HepG2 (cell line): ENCODE data around the gene CMIP. TPM values are rescaled to one million over a fixed set of nuclear protein-coding genes. Genes with fewer than 3 reads are reported as not detected.
A peak's percentile ranks its signal among the peaks of the same experiment; 100 is the strongest.

Experiments
- DR1 ChIP-seq: sonication (generic); formaldehyde crosslinking; IDR thresholded peaks from 2 replicates; pipeline ENCODE4 v1.8.0; 2021; ENCODE audit warnings: mild to moderate bottlenecking, missing genetic modification reagents, inconsistent platforms
- ERF ChIP-seq: IDR thresholded peaks from 2 replicates; pipeline ENCODE4 v1.6.1; 2018; ENCODE audit warnings: missing biosample characterization, missing genetic modification reagents
- FOXJ3 ChIP-seq: sonication (generic); formaldehyde crosslinking; IDR thresholded peaks from 2 replicates; pipeline ENCODE4 v1.4.0; 2020; ENCODE audit warnings: missing genetic modification reagents, mild to moderate bottlenecking, borderline replicate concordance
- NR3C1 ChIP-seq: sonication (generic); formaldehyde crosslinking; IDR thresholded peaks from 2 replicates; pipeline ENCODE4 v1.4.0; 2020; ENCODE audit warnings: missing genetic modification reagents
- TAF1 ChIP-seq: sonication (generic); formaldehyde crosslinking; IDR thresholded peaks from 2 replicates; pipeline ENCODE4 v1.4.0; 2020; ENCODE audit warnings: missing genetic modification reagents
- TBX2 ChIP-seq: sonication (generic); formaldehyde crosslinking; IDR thresholded peaks from 2 replicates; pipeline ENCODE4 v1.5.0; 2020; ENCODE audit warnings: missing genetic modification reagents, mild to moderate bottlenecking, borderline replicate concordance
- ZNF562 ChIP-seq: sonication (generic); formaldehyde crosslinking; IDR thresholded peaks from 2 replicates; pipeline ENCODE4 v1.8.0; 2022; ENCODE audit warnings: missing genetic modification reagents, borderline replicate concordance
- ZNF724P ChIP-seq: sonication (generic); formaldehyde crosslinking; IDR thresholded peaks from 2 replicates; pipeline ENCODE4 v1.8.0; 2022; ENCODE audit warnings: missing genetic modification reagents, borderline replicate concordance
- ZSCAN22 ChIP-seq: sonication (generic); formaldehyde crosslinking; IDR thresholded peaks from 2 replicates; pipeline ENCODE4 v1.4.0; 2020; ENCODE audit warnings: mild to moderate bottlenecking, missing genetic modification reagents
- polyA plus RNA-seq, 8 experiments: library from polyadenylated mRNA; depleted of rRNA in 3 of 8; stranded (reverse) in 7 of 8; unstranded in 1 of 8; fragments of >200 nt; fragmentation: Illumina TruSeq in 4 of 8; extraction: Trizol in 4 of 8; gene quantifications; 2 replicates each; pipeline versions ENCODE4 v1.2.1 to v1.2.3, GENCODE V29; 2011 to 2016; ENCODE audit warnings: low read depth in 4 of 8, missing spikeins in 1 of 8, mixed read lengths in 1 of 8; ENCODE audit not compliant: insufficient read depth in 1 of 8
- total RNA-seq, 5 experiments: library from RNA; depleted of rRNA; stranded (reverse); fragments of >200 nt; fragmentation: Illumina TruSeq; extraction: Trizol; gene quantifications; 2 replicates each; pipeline ENCODE4 v1.2.3, GENCODE V29; 2016; ENCODE audit warnings: low read depth in 1 of 5
- TF ChIP-seq, protein P1 (sequence below): fragments of 450-650 bp; IDR thresholded peaks from 2 replicates; pipeline ENCODE4 v1.6.1; 2017; ENCODE audit warnings: mild to moderate bottlenecking
- TF ChIP-seq, protein P2 (sequence below): IDR thresholded peaks from 2 replicates; pipeline ENCODE4 v1.6.1; 2016; ENCODE audit warnings: missing compliant biosample characterization, missing genetic modification reagents, borderline replicate concordance
- TF ChIP-seq, protein P3 (sequence below): sonication (generic); formaldehyde crosslinking; IDR thresholded peaks from 2 replicates; pipeline ENCODE4 v1.5.0; 2020; ENCODE audit warnings: mild to moderate bottlenecking, missing genetic modification reagents
- TF ChIP-seq, protein P4 (sequence below), 2 experiments: sonication (generic) in 1 of 2; formaldehyde crosslinking in 1 of 2; IDR thresholded peaks; 2 replicates each; pipeline versions ENCODE4 v1.4.0 to v1.6.1; 2016 to 2020; ENCODE audit warnings: borderline replicate concordance in 1 of 2, low read depth in 1 of 2, mild to moderate bottlenecking in 1 of 2, missing genetic modification reagents in 1 of 2
- TF ChIP-seq, protein P5 (sequence below): IDR thresholded peaks from 2 replicates; pipeline ENCODE4 v1.6.1; 2016; ENCODE audit warnings: mild to moderate bottlenecking, missing biosample characterization, missing genetic modification reagents
- TF ChIP-seq, protein P6 (sequence below): sonication (generic); formaldehyde crosslinking; IDR thresholded peaks from 2 replicates; pipeline ENCODE4 v1.9.0; 2021; ENCODE audit warnings: missing genetic modification reagents, borderline replicate concordance

The CMIP gene
- total and polyA plus RNA-seq, 2 of the 13 experiments (the other 11 are each of a cell fraction or from before 2014, with no cell fraction given): 10.9 to 18.1 TPM

DNA sequence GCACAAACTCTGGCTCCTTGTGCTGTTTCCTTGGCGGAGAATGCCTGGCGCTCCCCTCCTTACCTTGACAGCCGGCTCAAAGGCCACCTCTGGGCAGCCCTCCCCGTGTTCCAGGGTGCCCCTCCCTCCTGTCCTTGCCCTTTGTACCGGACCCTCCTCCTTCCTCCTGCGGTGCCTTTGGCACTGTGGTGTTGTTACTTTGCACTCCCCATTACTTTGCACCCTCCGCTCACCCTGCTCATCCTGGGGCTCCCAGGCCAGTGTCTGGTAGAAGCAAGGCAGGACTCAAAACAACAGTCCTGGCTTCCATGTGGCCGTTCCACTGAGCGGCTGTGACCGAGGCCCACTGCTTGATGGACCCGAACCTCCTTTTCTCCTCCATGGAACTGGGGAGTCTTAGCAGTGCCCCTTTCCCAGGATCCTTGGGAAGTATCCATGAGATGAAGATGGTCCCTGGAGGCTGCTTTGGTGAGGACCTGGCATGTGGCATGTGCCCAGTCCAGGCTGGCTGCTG lies 147.8 kb downstream of the CMIP start (continued):
- TF ChIP-seq FOXJ3 (CRISPR knock-in tag): no peak; the same call in 1 of the 2 replicates
- TF ChIP-seq ZSCAN22: no peak
- TF ChIP-seq NR3C1 (CRISPR knock-in tag): no peak
- no peak for TF ChIP-seq DR1 (CRISPR knock-in tag)
- TF ChIP-seq, protein P1, sequence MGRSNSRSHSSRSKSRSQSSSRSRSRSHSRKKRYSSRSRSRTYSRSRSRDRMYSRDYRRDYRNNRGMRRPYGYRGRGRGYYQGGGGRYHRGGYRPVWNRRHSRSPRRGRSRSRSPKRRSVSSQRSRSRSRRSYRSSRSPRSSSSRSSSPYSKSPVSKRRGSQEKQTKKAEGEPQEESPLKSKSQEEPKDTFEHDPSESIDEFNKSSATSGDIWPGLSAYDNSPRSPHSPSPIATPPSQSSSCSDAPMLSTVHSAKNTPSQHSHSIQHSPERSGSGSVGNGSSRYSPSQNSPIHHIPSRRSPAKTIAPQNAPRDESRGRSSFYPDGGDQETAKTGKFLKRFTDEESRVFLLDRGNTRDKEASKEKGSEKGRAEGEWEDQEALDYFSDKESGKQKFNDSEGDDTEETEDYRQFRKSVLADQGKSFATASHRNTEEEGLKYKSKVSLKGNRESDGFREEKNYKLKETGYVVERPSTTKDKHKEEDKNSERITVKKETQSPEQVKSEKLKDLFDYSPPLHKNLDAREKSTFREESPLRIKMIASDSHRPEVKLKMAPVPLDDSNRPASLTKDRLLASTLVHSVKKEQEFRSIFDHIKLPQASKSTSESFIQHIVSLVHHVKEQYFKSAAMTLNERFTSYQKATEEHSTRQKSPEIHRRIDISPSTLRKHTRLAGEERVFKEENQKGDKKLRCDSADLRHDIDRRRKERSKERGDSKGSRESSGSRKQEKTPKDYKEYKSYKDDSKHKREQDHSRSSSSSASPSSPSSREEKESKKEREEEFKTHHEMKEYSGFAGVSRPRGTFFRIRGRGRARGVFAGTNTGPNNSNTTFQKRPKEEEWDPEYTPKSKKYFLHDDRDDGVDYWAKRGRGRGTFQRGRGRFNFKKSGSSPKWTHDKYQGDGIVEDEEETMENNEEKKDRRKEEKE: no peak
- TF ChIP-seq, protein P2, sequence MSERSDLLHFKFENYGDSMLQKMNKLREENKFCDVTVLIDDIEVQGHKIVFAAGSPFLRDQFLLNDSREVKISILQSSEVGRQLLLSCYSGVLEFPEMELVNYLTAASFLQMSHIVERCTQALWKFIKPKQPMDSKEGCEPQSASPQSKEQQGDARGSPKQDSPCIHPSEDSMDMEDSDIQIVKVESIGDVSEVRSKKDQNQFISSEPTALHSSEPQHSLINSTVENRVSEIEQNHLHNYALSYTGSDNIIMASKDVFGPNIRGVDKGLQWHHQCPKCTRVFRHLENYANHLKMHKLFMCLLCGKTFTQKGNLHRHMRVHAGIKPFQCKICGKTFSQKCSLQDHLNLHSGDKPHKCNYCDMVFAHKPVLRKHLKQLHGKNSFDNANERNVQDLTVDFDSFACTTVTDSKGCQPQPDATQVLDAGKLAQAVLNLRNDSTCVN (CRISPR knock-in tag): peak; percentile 51; the same call in 1 of the 2 replicates
- TF ChIP-seq ERF: peak; percentile 69
- no peak for TF ChIP-seq ZNF724P (CRISPR knock-in tag)
- TF ChIP-seq, protein P3, sequence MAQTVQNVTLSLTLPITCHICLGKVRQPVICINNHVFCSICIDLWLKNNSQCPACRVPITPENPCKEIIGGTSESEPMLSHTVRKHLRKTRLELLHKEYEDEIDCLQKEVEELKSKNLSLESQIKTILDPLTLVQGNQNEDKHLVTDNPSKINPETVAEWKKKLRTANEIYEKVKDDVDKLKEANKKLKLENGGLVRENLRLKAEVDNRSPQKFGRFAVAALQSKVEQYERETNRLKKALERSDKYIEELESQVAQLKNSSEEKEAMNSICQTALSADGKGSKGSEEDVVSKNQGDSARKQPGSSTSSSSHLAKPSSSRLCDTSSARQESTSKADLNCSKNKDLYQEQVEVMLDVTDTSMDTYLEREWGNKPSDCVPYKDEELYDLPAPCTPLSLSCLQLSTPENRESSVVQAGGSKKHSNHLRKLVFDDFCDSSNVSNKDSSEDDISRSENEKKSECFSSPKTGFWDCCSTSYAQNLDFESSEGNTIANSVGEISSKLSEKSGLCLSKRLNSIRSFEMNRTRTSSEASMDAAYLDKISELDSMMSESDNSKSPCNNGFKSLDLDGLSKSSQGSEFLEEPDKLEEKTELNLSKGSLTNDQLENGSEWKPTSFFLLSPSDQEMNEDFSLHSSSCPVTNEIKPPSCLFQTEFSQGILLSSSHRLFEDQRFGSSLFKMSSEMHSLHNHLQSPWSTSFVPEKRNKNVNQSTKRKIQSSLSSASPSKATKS: no peak
- TF ChIP-seq, protein P4, sequence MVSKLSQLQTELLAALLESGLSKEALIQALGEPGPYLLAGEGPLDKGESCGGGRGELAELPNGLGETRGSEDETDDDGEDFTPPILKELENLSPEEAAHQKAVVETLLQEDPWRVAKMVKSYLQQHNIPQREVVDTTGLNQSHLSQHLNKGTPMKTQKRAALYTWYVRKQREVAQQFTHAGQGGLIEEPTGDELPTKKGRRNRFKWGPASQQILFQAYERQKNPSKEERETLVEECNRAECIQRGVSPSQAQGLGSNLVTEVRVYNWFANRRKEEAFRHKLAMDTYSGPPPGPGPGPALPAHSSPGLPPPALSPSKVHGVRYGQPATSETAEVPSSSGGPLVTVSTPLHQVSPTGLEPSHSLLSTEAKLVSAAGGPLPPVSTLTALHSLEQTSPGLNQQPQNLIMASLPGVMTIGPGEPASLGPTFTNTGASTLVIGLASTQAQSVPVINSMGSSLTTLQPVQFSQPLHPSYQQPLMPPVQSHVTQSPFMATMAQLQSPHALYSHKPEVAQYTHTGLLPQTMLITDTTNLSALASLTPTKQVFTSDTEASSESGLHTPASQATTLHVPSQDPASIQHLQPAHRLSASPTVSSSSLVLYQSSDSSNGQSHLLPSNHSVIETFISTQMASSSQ (IDR thresholded peaks at IDR 0.05; ENCODE audit: low read depth): no peak
- TF ChIP-seq, protein P4 (CRISPR knock-in tag; IDR thresholded peaks at IDR 0.05; ENCODE audit: borderline replicate concordance): no peak
- TF ChIP-seq, protein P5, sequence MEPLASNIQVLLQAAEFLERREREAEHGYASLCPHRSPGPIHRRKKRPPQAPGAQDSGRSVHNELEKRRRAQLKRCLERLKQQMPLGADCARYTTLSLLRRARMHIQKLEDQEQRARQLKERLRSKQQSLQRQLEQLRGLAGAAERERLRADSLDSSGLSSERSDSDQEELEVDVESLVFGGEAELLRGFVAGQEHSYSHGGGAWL (CRISPR knock-in tag): no peak
- peak; percentile 88 for TF ChIP-seq TBX2 (CRISPR knock-in tag)
- TF ChIP-seq, protein P6, sequence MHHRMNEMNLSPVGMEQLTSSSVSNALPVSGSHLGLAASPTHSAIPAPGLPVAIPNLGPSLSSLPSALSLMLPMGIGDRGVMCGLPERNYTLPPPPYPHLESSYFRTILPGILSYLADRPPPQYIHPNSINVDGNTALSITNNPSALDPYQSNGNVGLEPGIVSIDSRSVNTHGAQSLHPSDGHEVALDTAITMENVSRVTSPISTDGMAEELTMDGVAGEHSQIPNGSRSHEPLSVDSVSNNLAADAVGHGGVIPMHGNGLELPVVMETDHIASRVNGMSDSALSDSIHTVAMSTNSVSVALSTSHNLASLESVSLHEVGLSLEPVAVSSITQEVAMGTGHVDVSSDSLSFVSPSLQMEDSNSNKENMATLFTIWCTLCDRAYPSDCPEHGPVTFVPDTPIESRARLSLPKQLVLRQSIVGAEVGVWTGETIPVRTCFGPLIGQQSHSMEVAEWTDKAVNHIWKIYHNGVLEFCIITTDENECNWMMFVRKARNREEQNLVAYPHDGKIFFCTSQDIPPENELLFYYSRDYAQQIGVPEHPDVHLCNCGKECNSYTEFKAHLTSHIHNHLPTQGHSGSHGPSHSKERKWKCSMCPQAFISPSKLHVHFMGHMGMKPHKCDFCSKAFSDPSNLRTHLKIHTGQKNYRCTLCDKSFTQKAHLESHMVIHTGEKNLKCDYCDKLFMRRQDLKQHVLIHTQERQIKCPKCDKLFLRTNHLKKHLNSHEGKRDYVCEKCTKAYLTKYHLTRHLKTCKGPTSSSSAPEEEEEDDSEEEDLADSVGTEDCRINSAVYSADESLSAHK (CRISPR knock-in tag): no peak
- no peak for TF ChIP-seq ZNF562 (CRISPR knock-in tag)
- TF ChIP-seq TAF1 (CRISPR knock-in tag): no peak
